Measurements from ENCODE around the gene YPEL2. TPM values are rescaled to one million over a fixed set of nuclear protein-coding genes. Genes with fewer than 3 reads are reported as not detected.

The YPEL2 gene
- total and polyA plus RNA-seq, 3 experiments from 2014 or later, result 6.7 to 21.0 (median 7.6) TPM

GRCh38 chr17:59327121-59327980, 4.1 kb upstream of the YPEL2 start:
- Histone ChIP-seq H3K9me3 (ENCODE audit: low read length) (no peaks in the 10 kb centered on the region), H3K27ac (ENCODE audit: low read depth, low read length) (no peak overlapping the region), H3K4me3 (ENCODE audit: low read length) (no peak overlapping the region), H3K36me3 (ENCODE audit: insufficient read depth, low read length) (no peaks in the 10 kb centered on the region), H3K4me1 (ENCODE audit: insufficient read depth, low read length) (peaks cover 44% of the 10 kb centered on the region), H3K27me3 (ENCODE audit: insufficient read depth, low read length, poor library complexity, severe bottlenecking) (no peaks in the 10 kb centered on the region)
- no peak for DNase-seq
- no peaks in the 10 kb centered on the region for H3K27me3 Mint-ChIP-seq
- CTCF ChIA-PET, result interaction anchor here (1.4 to 7.9 kb wide), 3 partner anchors 16 to 113 kb away, joined by 4 to 137 read pairs (median 6); no protein-coding TSS in a partner anchor
- POLR2A ChIA-PET, result interaction anchor here (0.7 kb wide), 3 partner anchors 35 to 702 kb away, joined by 4 to 14 read pairs (median 5); no protein-coding TSS in a partner anchor
- H3K27ac Mint-ChIP-seq, result peak overlapping the region in 7 of 8 donors; percentile 41 to 92 (median 86)
- H3K4me3 Mint-ChIP-seq, result peak overlapping the region in 4 of 7 donors; percentile 21 to 76 (median 44)
- no peaks in the 10 kb centered on the region for H3K9me3 Mint-ChIP-seq
- peaks cover 0 to under 1% (median 0%) of the 10 kb centered on the region in 3 donors for H3K36me3 Mint-ChIP-seq
- H3K4me1 Mint-ChIP-seq, result peaks cover 26 to 46% (median 37%) of the 10 kb centered on the region in 3 donors

GRCh38 chr17:59327981-59328290, 3.5 kb upstream of the YPEL2 start:
- Mint-ChIP-seq H3K9me3 (no peaks in the 10 kb centered on the region), H3K27ac (peak overlapping the region in 6 of 8 donors; percentile 41 to 92 (median 76)), H3K27me3 (no peaks in the 10 kb centered on the region), H3K4me1 (peaks cover 29 to 50% (median 41%) of the 10 kb centered on the region in 3 donors), H3K4me3 (peak overlapping the region in 4 of 7 donors; percentile 10 to 49 (median 43)), H3K36me3 (peaks cover 0 to 5% (median 0%) of the 10 kb centered on the region in 3 donors)
- Histone ChIP-seq H3K36me3 (ENCODE audit: insufficient read depth, low read length) (no peaks in the 10 kb centered on the region), H3K4me1 (ENCODE audit: insufficient read depth, low read length) (peaks cover 48% of the 10 kb centered on the region), H3K9me3 (ENCODE audit: low read length) (no peaks in the 10 kb centered on the region), H3K4me3 (ENCODE audit: low read length) (no peak overlapping the region), H3K27ac (ENCODE audit: low read depth, low read length) (no peak overlapping the region), H3K27me3 (ENCODE audit: insufficient read depth, low read length, poor library complexity, severe bottlenecking) (no peaks in the 10 kb centered on the region)
- CTCF ChIA-PET, result interaction anchor here (1.4 to 7.9 kb wide), 3 partner anchors 16 to 112 kb away, joined by 4 to 137 read pairs (median 6); no protein-coding TSS in a partner anchor
- POLR2A ChIA-PET, result interaction anchor here (0.7 kb wide), 3 partner anchors 34 to 703 kb away, joined by 4 to 14 read pairs (median 5); no protein-coding TSS in a partner anchor
- peak in 1 of 5 donors; percentile 59 for DNase-seq

- POLR2A ChIA-PET, result interaction anchor here (0.5 kb wide), 1 partner anchor 806 kb away, joined by 3 read pairs; no protein-coding TSS in a partner anchor
- peak overlapping the region in 1 of 7 donors; percentile 40 for H3K4me3 Mint-ChIP-seq
- H3K36me3 Mint-ChIP-seq, result peaks cover 0 to 5% (median 0%) of the 10 kb centered on the region in 3 donors
- H3K27me3 ChIP-seq (ENCODE audit: insufficient read depth, low read length, poor library complexity, severe bottlenecking), result no peaks in the 10 kb centered on the region
- peaks cover 55% of the 10 kb centered on the region for H3K4me1 ChIP-seq (ENCODE audit: insufficient read depth, low read length)
- peaks cover 35 to 57% (median 48%) of the 10 kb centered on the region in 3 donors for H3K4me1 Mint-ChIP-seq
- H3K27ac ChIP-seq (ENCODE audit: low read depth, low read length), result no peak overlapping the region
- no peak overlapping the region for H3K4me3 ChIP-seq (ENCODE audit: low read length)
- no peaks in the 10 kb centered on the region for H3K9me3 Mint-ChIP-seq
- H3K9me3 ChIP-seq (ENCODE audit: low read length), result no peaks in the 10 kb centered on the region
- no peaks in the 10 kb centered on the region for H3K27me3 Mint-ChIP-seq
- no peak for DNase-seq
- no peaks in the 10 kb centered on the region for H3K36me3 ChIP-seq (ENCODE audit: insufficient read depth, low read length)
- CTCF ChIA-PET, result interaction anchor here (1.3 to 7.9 kb wide), 3 partner anchors 17 to 111 kb away, joined by 4 to 137 read pairs (median 6); no protein-coding TSS in a partner anchor
- H3K27ac Mint-ChIP-seq, result peak overlapping the region in 7 of 8 donors; percentile 35 to 92 (median 67)
Measured at GRCh38 chr17:59328601-59329000, 2.9 kb upstream of the YPEL2 start.

- H3K9me3 ChIP-seq (ENCODE audit: low read length), result no peaks in the 10 kb centered on the region
- Mint-ChIP-seq H3K4me1 (peaks cover 42 to 62% (median 56%) of the 10 kb centered on the region in 3 donors), H3K9me3 (no peaks in the 10 kb centered on the region), H3K27me3 (no peaks in the 10 kb centered on the region), H3K36me3 (peaks cover 0 to 5% (median 0%) of the 10 kb centered on the region in 3 donors), H3K27ac (peak overlapping the region; percentile 66 to 91 (median 78)), H3K4me3 (peak overlapping the region; percentile 36 to 86 (median 60))
- H3K4me1 ChIP-seq (ENCODE audit: insufficient read depth, low read length), result peaks cover 61% of the 10 kb centered on the region
- POLR2A ChIA-PET, result interaction anchor here (0.5 to 1.2 kb wide), 7 partner anchors 11 to 805 kb away, joined by 3 to 5 read pairs (median 3); no protein-coding TSS in a partner anchor
- CTCF ChIA-PET, result interaction anchor here (0.7 to 7.9 kb wide), 24 partner anchors 9 to 128 kb away, joined by 3 to 137 read pairs (median 5); no protein-coding TSS in a partner anchor
- no peak overlapping the region for H3K4me3 ChIP-seq (ENCODE audit: low read length)
- H3K27ac ChIP-seq (ENCODE audit: low read depth, low read length), result no peak overlapping the region
- peak; percentile 22 to 66 (median 61) for DNase-seq
- no peaks in the 10 kb centered on the region for H3K27me3 ChIP-seq (ENCODE audit: insufficient read depth, low read length, poor library complexity, severe bottlenecking)
- H3K36me3 ChIP-seq (ENCODE audit: insufficient read depth, low read length), result no peaks in the 10 kb centered on the region
Measured at GRCh38 chr17:59329176-59330052, 2.0 kb upstream of the YPEL2 start.

- POLR2A ChIA-PET, result interaction anchor here (0.7 to 1.2 kb wide), 6 partner anchors 30 to 1347 kb away, joined by 3 to 5 read pairs (median 4); partner anchors contain the start of gene BCAS3
- H3K9me3 Mint-ChIP-seq, result no peaks in the 10 kb centered on the region
- H3K27ac Mint-ChIP-seq, result peak overlapping the region; percentile 66 to 91 (median 83)
- H3K27me3 Mint-ChIP-seq, result no peaks in the 10 kb centered on the region
- no peak overlapping the region for H3K27ac ChIP-seq (ENCODE audit: low read depth, low read length)
- no peaks in the 10 kb centered on the region for H3K9me3 ChIP-seq (ENCODE audit: low read length)
- peak overlapping the region; percentile 45 to 86 (median 69) for H3K4me3 Mint-ChIP-seq
- CTCF ChIA-PET, result interaction anchor here (0.6 to 7.9 kb wide), 24 partner anchors 8 to 169 kb away, joined by 3 to 137 read pairs (median 5); no protein-coding TSS in a partner anchor
- no peaks in the 10 kb centered on the region for H3K27me3 ChIP-seq (ENCODE audit: insufficient read depth, low read length, poor library complexity, severe bottlenecking)
- DNase-seq, result peak in 1 of 5 donors; percentile 32
- peaks cover 48 to 71% (median 65%) of the 10 kb centered on the region in 3 donors for H3K4me1 Mint-ChIP-seq
- H3K36me3 ChIP-seq (ENCODE audit: insufficient read depth, low read length), result no peaks in the 10 kb centered on the region
- peaks cover 65% of the 10 kb centered on the region for H3K4me1 ChIP-seq (ENCODE audit: insufficient read depth, low read length)
- H3K36me3 Mint-ChIP-seq, result peaks cover 0 to 5% (median 0%) of the 10 kb centered on the region in 3 donors
- no peak overlapping the region for H3K4me3 ChIP-seq (ENCODE audit: low read length)
Measured at GRCh38 chr17:59330053-59330942, 1.2 kb upstream of the YPEL2 start.

- Histone ChIP-seq H3K27me3 (ENCODE audit: insufficient read depth, low read length, poor library complexity, severe bottlenecking) (no peaks in the 10 kb centered on the region), H3K4me3 (ENCODE audit: low read length) (peak overlapping the region; percentile 52), H3K36me3 (ENCODE audit: insufficient read depth, low read length) (no peaks in the 10 kb centered on the region), H3K27ac (ENCODE audit: low read depth, low read length) (peak overlapping the region; percentile 48), H3K4me1 (ENCODE audit: insufficient read depth, low read length) (peaks cover 62% of the 10 kb centered on the region), H3K9me3 (ENCODE audit: low read length) (no peaks in the 10 kb centered on the region)
- ChIA-PET CTCF (interaction anchor here (0.7 to 7.9 kb wide), 8 partner anchors 8 to 108 kb away, joined by 3 to 137 read pairs (median 3); no protein-coding TSS in a partner anchor), POLR2A (interaction anchor here (0.8 to 1.9 kb wide), 3 partner anchors 17 to 233 kb away, joined by 3 to 11 read pairs (median 4); partner anchors contain the start of gene DHX40)
- H3K4me1 Mint-ChIP-seq, result peaks cover 56 to 83% (median 78%) of the 10 kb centered on the region in 3 donors
- peak; percentile 7 to 52 (median 13) for DNase-seq
- peak overlapping the region; percentile 87 to 94 (median 92) for H3K4me3 Mint-ChIP-seq
- peaks cover 0 to 5% (median 2%) of the 10 kb centered on the region in 3 donors for H3K36me3 Mint-ChIP-seq
- H3K27ac Mint-ChIP-seq, result peak overlapping the region in 7 of 8 donors; percentile 46 to 91 (median 86)
- no peaks in the 10 kb centered on the region for H3K9me3 Mint-ChIP-seq
- H3K27me3 Mint-ChIP-seq, result no peaks in the 10 kb centered on the region
Measured at GRCh38 chr17:59331929-59332748, 684 bp downstream of the YPEL2 start.

Data from CD8-positive, alpha-beta memory T cell (primary cell).